Fibroblast of lung (primary cell): ENCODE measurements around the gene GRK6. TPM values are rescaled to one million over a fixed set of nuclear protein-coding genes. Genes with fewer than 3 reads are reported as not detected.
"Not testable (repeated sequence)": the region's sequence is repeated elsewhere in the genome, so short reads cannot be mapped to it uniquely, and the experiment has no call there.

Experiments used
- DNase-seq, 2 donors: peaks; one replicate each; pipeline versions ENCODE4 v3.0.0 to v3.0.0-alpha.2; 2010; ENCODE audit warnings: low read depth in 2 of 2
- H2AFZ ChIP-seq: 2 replicates; pipeline ENCODE4 v1.5.1; 2012; ENCODE audit warnings: low read length, control low read depth, inconsistent platforms
- H3K27ac ChIP-seq: 2 replicates; pipeline ENCODE4 v1.5.1; 2011; ENCODE audit warnings: low read length, control low read depth; ENCODE audit not compliant: insufficient read depth
- H3K27me3 ChIP-seq: 2 replicates; pipeline ENCODE4 v1.5.1; 2011; ENCODE audit warnings: mild to moderate bottlenecking, low read length; ENCODE audit not compliant: control insufficient read depth, insufficient read depth
- H3K36me3 ChIP-seq: 2 replicates; pipeline ENCODE4 v1.5.1; 2011; ENCODE audit warnings: low read length; ENCODE audit not compliant: control insufficient read depth, insufficient read depth
- H3K4me1 ChIP-seq: 2 replicates; pipeline ENCODE4 v1.5.1; 2011; ENCODE audit warnings: low read length; ENCODE audit not compliant: control insufficient read depth, insufficient read depth; ENCODE audit errors: extremely low read depth
- H3K4me2 ChIP-seq: 2 replicates; pipeline ENCODE4 v1.5.1; 2011; ENCODE audit warnings: low read length, control low read depth; ENCODE audit not compliant: insufficient read depth; ENCODE audit errors: extremely low read depth
- H3K4me3 ChIP-seq, 4 experiments: fragments of 200-600 bp in 1 of 4; sonication (generic) in 1 of 4; replicated peaks in 1 of 4; 2 replicates each; pipeline ENCODE4 v1.5.1; 2011 to 2016; ENCODE audit warnings: low read length in 4 of 4, low read depth in 3 of 4, mild to moderate bottlenecking in 3 of 4, control low read depth in 2 of 4, inconsistent platforms in 1 of 4, mixed read lengths in 1 of 4; ENCODE audit not compliant: insufficient read depth in 1 of 4; ENCODE audit errors: control extremely low read depth in 1 of 4
- H3K79me2 ChIP-seq: 2 replicates; pipeline ENCODE4 v1.5.1; 2012; ENCODE audit warnings: mild to moderate bottlenecking, low read length, inconsistent platforms; ENCODE audit not compliant: control insufficient read depth, insufficient read depth
- H3K9ac ChIP-seq: 2 replicates; pipeline ENCODE4 v1.5.1; 2011; ENCODE audit warnings: mild to moderate bottlenecking, low read length, control low read depth; ENCODE audit not compliant: insufficient read depth
- H3K9me3 ChIP-seq: 2 replicates; pipeline ENCODE4 v1.5.1; 2012; ENCODE audit warnings: low read depth, low read length; ENCODE audit not compliant: control insufficient read depth, insufficient read depth
- H4K20me1 ChIP-seq: 2 replicates; pipeline ENCODE4 v1.5.1; 2011; ENCODE audit warnings: low read length; ENCODE audit not compliant: control insufficient read depth, insufficient read depth; ENCODE audit errors: extremely low read depth
- EZH2 ChIP-seq: IDR thresholded peaks from 2 replicates; pipeline ENCODE4 v1.5.1; 2012; ENCODE audit warnings: low read length, control low read depth, mild to moderate bottlenecking; ENCODE audit errors: missing control alignments
- polyA plus RNA-seq, 2 donors: library from polyadenylated mRNA; depleted of rRNA in 1 of 2; stranded (reverse) in 1 of 2; unstranded in 1 of 2; fragments of >200 nt; gene quantifications; 2 replicates each; pipeline ENCODE4 v1.2.1, GENCODE V29; 2011 to 2012; ENCODE audit warnings: missing spikeins in 1 of 2
- total RNA-seq: library from RNA; depleted of rRNA; stranded (reverse); fragments of >200 nt; gene quantifications from 2 replicates; pipeline ENCODE4 v1.2.1, GENCODE V29; 2014
- TF ChIP-seq, protein P1 (sequence below), 2 donors: IDR thresholded peaks in 1 of 2; conservative IDR thresholded peaks in 1 of 2; 1 replicate in 1 of 2; 2 replicates in 1 of 2; pipeline ENCODE4 v1.5.1; 2011 to 2012; ENCODE audit warnings: low read length in 2 of 2, control low read depth in 1 of 2, inconsistent platforms in 1 of 2, low read depth in 1 of 2, mild to moderate bottlenecking in 1 of 2

GRK6 gene
- total and polyA plus RNA-seq, 2 donors (not counting 1 experiment from before 2014, with no cell fraction given) = 15.0 to 15.8 TPM

GRCh38 chr5:177419046-177419445 lies 7.4 kb upstream of the GRK6 start:
- Histone ChIP-seq H3K79me2 (no peaks in the 10 kb centered on the region), H4K20me1 (no peaks in the 10 kb centered on the region), H3K4me3 (no peak overlapping the region), H3K36me3 (no peaks in the 10 kb centered on the region), H3K9me3 (no peaks in the 10 kb centered on the region), H3K27me3 (peaks cover 2% of the 10 kb centered on the region), H2AFZ (no peak overlapping the region), H3K27ac (no peak overlapping the region), H3K9ac (no peak overlapping the region), H3K4me2 (no peak overlapping the region), H3K4me1 (no peaks in the 10 kb centered on the region)
- DNase-seq = peak; percentile 37 to 89
- no peak for TF ChIP-seq EZH2
- TF ChIP-seq, protein P1, sequence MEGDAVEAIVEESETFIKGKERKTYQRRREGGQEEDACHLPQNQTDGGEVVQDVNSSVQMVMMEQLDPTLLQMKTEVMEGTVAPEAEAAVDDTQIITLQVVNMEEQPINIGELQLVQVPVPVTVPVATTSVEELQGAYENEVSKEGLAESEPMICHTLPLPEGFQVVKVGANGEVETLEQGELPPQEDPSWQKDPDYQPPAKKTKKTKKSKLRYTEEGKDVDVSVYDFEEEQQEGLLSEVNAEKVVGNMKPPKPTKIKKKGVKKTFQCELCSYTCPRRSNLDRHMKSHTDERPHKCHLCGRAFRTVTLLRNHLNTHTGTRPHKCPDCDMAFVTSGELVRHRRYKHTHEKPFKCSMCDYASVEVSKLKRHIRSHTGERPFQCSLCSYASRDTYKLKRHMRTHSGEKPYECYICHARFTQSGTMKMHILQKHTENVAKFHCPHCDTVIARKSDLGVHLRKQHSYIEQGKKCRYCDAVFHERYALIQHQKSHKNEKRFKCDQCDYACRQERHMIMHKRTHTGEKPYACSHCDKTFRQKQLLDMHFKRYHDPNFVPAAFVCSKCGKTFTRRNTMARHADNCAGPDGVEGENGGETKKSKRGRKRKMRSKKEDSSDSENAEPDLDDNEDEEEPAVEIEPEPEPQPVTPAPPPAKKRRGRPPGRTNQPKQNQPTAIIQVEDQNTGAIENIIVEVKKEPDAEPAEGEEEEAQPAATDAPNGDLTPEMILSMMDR (conservative IDR thresholded peaks at IDR 0.05 in 1 of 2, IDR thresholded peaks at IDR 0.05 in 1 of 2; ENCODE audit: low read depth in 1 of 2, low read length in 2 of 2) = no peak

DNA sequence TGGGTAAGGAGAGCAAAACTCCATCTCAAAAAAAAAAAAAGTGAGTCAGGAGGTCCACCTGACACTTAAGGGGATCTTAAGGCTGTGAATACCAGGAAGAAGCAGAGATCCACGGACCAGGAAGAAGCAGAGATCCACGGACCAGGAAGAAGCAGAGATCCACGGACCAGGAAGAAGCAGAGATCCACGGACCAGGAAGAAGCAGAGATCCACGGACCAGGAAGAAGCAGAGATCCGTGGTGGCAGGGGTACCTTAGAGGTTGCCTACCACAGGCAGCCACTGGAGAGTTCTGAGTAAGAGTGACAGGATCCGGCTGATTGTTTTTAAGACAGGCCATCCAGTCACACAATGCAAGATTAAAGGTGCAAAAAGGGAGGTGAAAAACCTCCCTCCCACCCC lies 6.0 kb upstream of the GRK6 start:
- not testable (repeated sequence) for H3K9me3 ChIP-seq, H3K4me3 ChIP-seq, H4K20me1 ChIP-seq, H2AFZ ChIP-seq, H3K4me2 ChIP-seq, H3K27me3 ChIP-seq, H3K36me3 ChIP-seq, H3K9ac ChIP-seq, H3K79me2 ChIP-seq, H3K4me1 ChIP-seq, H3K27ac ChIP-seq, DNase-seq

DNA sequence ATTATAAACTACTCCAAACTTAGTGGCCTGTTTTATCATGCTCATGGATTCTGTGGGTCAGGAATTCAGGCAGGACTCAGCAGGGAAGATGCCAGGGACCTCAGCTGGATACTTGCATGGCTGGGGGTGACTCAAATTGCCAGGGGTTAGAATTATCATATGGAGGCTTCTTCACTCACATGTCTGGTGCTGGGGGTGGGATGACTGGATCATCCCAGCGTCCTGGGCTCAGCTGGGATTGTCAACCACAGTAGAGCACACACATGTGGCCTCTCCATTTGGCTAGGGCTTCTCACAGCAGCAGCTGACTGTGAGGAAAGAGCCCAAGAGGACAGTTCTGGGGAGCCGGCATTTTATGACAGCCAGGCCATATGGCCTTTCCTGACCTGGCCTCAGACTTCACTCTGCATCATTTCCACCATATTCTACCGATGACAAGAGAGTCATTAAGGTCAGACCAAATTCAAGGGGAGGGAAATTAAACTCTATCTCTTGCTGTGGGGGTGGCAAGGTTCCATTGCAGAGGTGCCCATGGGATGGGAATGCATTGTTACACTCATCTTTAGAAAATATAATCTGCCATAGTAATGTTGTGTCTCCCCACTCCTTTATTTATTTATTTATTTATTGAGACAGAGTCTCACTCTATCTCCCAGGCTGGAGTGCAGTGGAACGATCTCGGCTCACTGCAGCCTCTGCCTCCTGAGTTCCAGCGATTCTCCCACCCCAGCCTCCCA lies 5.2 kb upstream of the GRK6 start:
- H3K27ac ChIP-seq = no peak overlapping the region
- H3K4me2 ChIP-seq = no peak overlapping the region
- H3K9ac ChIP-seq = no peak overlapping the region
- no peak overlapping the region for H2AFZ ChIP-seq
- H3K79me2 ChIP-seq = no peaks in the 10 kb centered on the region
- H4K20me1 ChIP-seq = no peaks in the 10 kb centered on the region
- no peak for TF ChIP-seq EZH2
- TF ChIP-seq, protein P1 (conservative IDR thresholded peaks at IDR 0.05 in 1 of 2, IDR thresholded peaks at IDR 0.05 in 1 of 2; ENCODE audit: low read depth in 1 of 2, low read length in 2 of 2) = no peak
- H3K36me3 ChIP-seq = no peaks in the 10 kb centered on the region
- DNase-seq = no peak
- peaks cover 4% of the 10 kb centered on the region for H3K4me1 ChIP-seq
- H3K27me3 ChIP-seq = no peaks in the 10 kb centered on the region
- H3K9me3 ChIP-seq = no peaks in the 10 kb centered on the region
- H3K4me3 ChIP-seq = no peak overlapping the region
